ENCODE results near the gene DISC1. TPM values are rescaled to one million over a fixed set of nuclear protein-coding genes. Genes with fewer than 3 reads are reported as not detected.
"Not testable (repeated sequence)": the region's sequence is repeated elsewhere in the genome, so short reads cannot be mapped to it uniquely, and the experiment has no call there.

The DISC1 gene
- total RNA-seq, 2 experiments from 2014 or later, result 4.8 to 5.0 TPM

GRCh38 chr1:231628207-231628876 lies 1.8 kb downstream of the DISC1 start:
- peaks cover 28% of the 10 kb centered on the region for H3K4me1 Mint-ChIP-seq (ENCODE audit: low read depth)
- H3K36me3 Mint-ChIP-seq (ENCODE audit: low read depth), result no peaks in the 10 kb centered on the region
- CTCF ChIA-PET, result interaction anchor here (0.8 kb wide), 1 partner anchor 10 kb away, joined by 4 read pairs; no protein-coding TSS in a partner anchor
- peak overlapping the region; percentile 78 for H3K27ac Mint-ChIP-seq
- peak; percentile 88 for DNase-seq
- intact Hi-C loops (cut with micrococcal nuclease), result loop anchor here (1.0 to 10.0 kb wide), 6 partner anchors 16 to 651 kb away; partner anchors contain the start of genes ARV1, EGLN1, TSNAX and TTC13
- peak overlapping the region; percentile 82 for H3K4me3 Mint-ChIP-seq
- no peaks in the 10 kb centered on the region for H3K27me3 Mint-ChIP-seq (ENCODE audit: low read depth)
- H3K9me3 Mint-ChIP-seq, result no peaks in the 10 kb centered on the region

- DNase-seq, result peak; percentile 61
- Mint-ChIP-seq H3K36me3 (ENCODE audit: low read depth) (no peaks in the 10 kb centered on the region), H3K27me3 (ENCODE audit: low read depth) (no peaks in the 10 kb centered on the region), H3K27ac (no peak overlapping the region), H3K9me3 (no peaks in the 10 kb centered on the region), H3K4me3 (no peak overlapping the region), H3K4me1 (ENCODE audit: low read depth) (peaks cover 28% of the 10 kb centered on the region)
- intact Hi-C loops (cut with micrococcal nuclease), result loop anchor here (2.0 to 10.0 kb wide), 4 partner anchors 16 to 652 kb away; partner anchors contain the start of genes ARV1, TSNAX and TTC13
- CTCF ChIA-PET, result interaction anchor here (0.7 kb wide), 1 partner anchor 43 kb away, joined by 3 read pairs; no protein-coding TSS in a partner anchor
Observed at GRCh38 chr1:231629132-231629531, 2.5 kb downstream of the DISC1 start.

GRCh38 chr1:231630558-231631205 lies 4.1 kb downstream of the DISC1 start:
- H3K27ac Mint-ChIP-seq, result no peak overlapping the region
- no peaks in the 10 kb centered on the region for H3K9me3 Mint-ChIP-seq
- H3K4me3 Mint-ChIP-seq, result no peak overlapping the region
- H3K4me1 Mint-ChIP-seq (ENCODE audit: low read depth), result peaks cover 30% of the 10 kb centered on the region
- intact Hi-C loops (cut with micrococcal nuclease), result no loop called here
- no peaks in the 10 kb centered on the region for H3K27me3 Mint-ChIP-seq (ENCODE audit: low read depth)
- no peak for DNase-seq
- CTCF ChIA-PET, result no interaction called here
- no peaks in the 10 kb centered on the region for H3K36me3 Mint-ChIP-seq (ENCODE audit: low read depth)

- intact Hi-C loops (cut with micrococcal nuclease), result no loop called here
- Mint-ChIP-seq H3K9me3 (no peaks in the 10 kb centered on the region), H3K4me1 (ENCODE audit: low read depth) (peaks cover 23% of the 10 kb centered on the region), H3K27ac (no peak overlapping the region), H3K4me3 (no peak overlapping the region), H3K27me3 (ENCODE audit: low read depth) (no peaks in the 10 kb centered on the region), H3K36me3 (ENCODE audit: low read depth) (no peaks in the 10 kb centered on the region)
- no peak for DNase-seq
- CTCF ChIA-PET, result interaction anchor here (0.7 kb wide), 1 partner anchor 44 kb away, joined by 3 read pairs; no protein-coding TSS in a partner anchor
Observed at GRCh38 chr1:231631717-231632116, 5.1 kb downstream of the DISC1 start.

- CTCF ChIA-PET, result no interaction called here
- H3K27me3 Mint-ChIP-seq (ENCODE audit: low read depth), result no peaks in the 10 kb centered on the region
- no peak overlapping the region for H3K4me3 Mint-ChIP-seq
- H3K27ac Mint-ChIP-seq, result no peak overlapping the region
- H3K4me1 Mint-ChIP-seq (ENCODE audit: low read depth), result peaks cover 23% of the 10 kb centered on the region
- no peaks in the 10 kb centered on the region for H3K36me3 Mint-ChIP-seq (ENCODE audit: low read depth)
- DNase-seq, result no peak
- intact Hi-C loops (cut with micrococcal nuclease), result no loop called here
- no peaks in the 10 kb centered on the region for H3K9me3 Mint-ChIP-seq
Observed at GRCh38 chr1:231632119-231632518, 5.5 kb downstream of the DISC1 start.

- H3K27ac Mint-ChIP-seq, result no peak overlapping the region
- H3K27me3 Mint-ChIP-seq (ENCODE audit: low read depth), result no peaks in the 10 kb centered on the region
- intact Hi-C loops (cut with micrococcal nuclease), result no loop called here
- CTCF ChIA-PET, result no interaction called here
- DNase-seq, result no peak
- H3K4me1 Mint-ChIP-seq (ENCODE audit: low read depth), result peaks cover 17% of the 10 kb centered on the region
- no peak overlapping the region for H3K4me3 Mint-ChIP-seq
- H3K36me3 Mint-ChIP-seq (ENCODE audit: low read depth), result peaks cover 4% of the 10 kb centered on the region
- H3K9me3 Mint-ChIP-seq, result no peaks in the 10 kb centered on the region
Observed at GRCh38 chr1:231634323-231635013, 7.9 kb downstream of the DISC1 start.

GRCh38 chr1:231636157-231636556 lies 9.6 kb downstream of the DISC1 start:
- Mint-ChIP-seq H3K27ac (no peak overlapping the region), H3K4me3 (no peak overlapping the region)

GRCh38 chr1:231636922-231637321 lies 10.3 kb downstream of the DISC1 start:
- intact Hi-C loops (cut with micrococcal nuclease); CTCF ChIA-PET; H3K4me3 Mint-ChIP-seq; H3K9me3 Mint-ChIP-seq; H3K27ac Mint-ChIP-seq; DNase-seq; H3K27me3 Mint-ChIP-seq (ENCODE audit: low read depth); H3K36me3 Mint-ChIP-seq (ENCODE audit: low read depth): not testable (repeated sequence)
- H3K4me1 Mint-ChIP-seq (ENCODE audit: low read depth), result peaks cover 23% of the 10 kb centered on the region

More at GRCh38 chr1:231636157-231636556, 9.6 kb downstream of the DISC1 start:
- no peak for DNase-seq
- CTCF ChIA-PET, result no interaction called here
- intact Hi-C loops (cut with micrococcal nuclease), result no loop called here
- Mint-ChIP-seq H3K4me1 (ENCODE audit: low read depth) (peaks cover 22% of the 10 kb centered on the region), H3K9me3 (no peaks in the 10 kb centered on the region), H3K36me3 (ENCODE audit: low read depth) (peaks cover 4% of the 10 kb centered on the region), H3K27me3 (ENCODE audit: low read depth) (no peaks in the 10 kb centered on the region)

GRCh38 chr1:231638647-231639046 lies 12.1 kb downstream of the DISC1 start:
- no peaks in the 10 kb centered on the region for H3K9me3 Mint-ChIP-seq

GRCh38 chr1:231639819-231640218 lies 13.2 kb downstream of the DISC1 start:
- Mint-ChIP-seq H3K27me3 (ENCODE audit: low read depth) (no peaks in the 10 kb centered on the region), H3K9me3 (no peaks in the 10 kb centered on the region), H3K4me1 (ENCODE audit: low read depth) (peaks cover 29% of the 10 kb centered on the region), H3K36me3 (ENCODE audit: low read depth) (peaks cover 4% of the 10 kb centered on the region), H3K27ac (no peak overlapping the region), H3K4me3 (no peak overlapping the region)
- intact Hi-C loops (cut with micrococcal nuclease), result no loop called here
- no peak for DNase-seq
- CTCF ChIA-PET, result no interaction called here

More at GRCh38 chr1:231638647-231639046, 12.1 kb downstream of the DISC1 start:
- CTCF ChIA-PET, result no interaction called here
- peaks cover 29% of the 10 kb centered on the region for H3K4me1 Mint-ChIP-seq (ENCODE audit: low read depth)
- H3K4me3 Mint-ChIP-seq, result no peak overlapping the region
- intact Hi-C loops (cut with micrococcal nuclease), result no loop called here
- no peak overlapping the region for H3K27ac Mint-ChIP-seq
- DNase-seq, result no peak
- no peaks in the 10 kb centered on the region for H3K27me3 Mint-ChIP-seq (ENCODE audit: low read depth)
- H3K36me3 Mint-ChIP-seq (ENCODE audit: low read depth), result peaks cover 4% of the 10 kb centered on the region

GRCh38 chr1:231641444-231641843 lies 14.9 kb downstream of the DISC1 start:
- H3K36me3 Mint-ChIP-seq (ENCODE audit: low read depth); H3K27me3 Mint-ChIP-seq (ENCODE audit: low read depth); H3K9me3 Mint-ChIP-seq; intact Hi-C loops (cut with micrococcal nuclease); CTCF ChIA-PET; DNase-seq; H3K27ac Mint-ChIP-seq: not testable (repeated sequence)
- peak overlapping the region; percentile 34 for H3K4me3 Mint-ChIP-seq
- H3K4me1 Mint-ChIP-seq (ENCODE audit: low read depth), result peaks cover 27% of the 10 kb centered on the region

- H3K36me3 Mint-ChIP-seq (ENCODE audit: low read depth); H3K4me3 Mint-ChIP-seq; H3K27ac Mint-ChIP-seq; H3K9me3 Mint-ChIP-seq; DNase-seq; intact Hi-C loops (cut with micrococcal nuclease); H3K27me3 Mint-ChIP-seq (ENCODE audit: low read depth): not testable (repeated sequence)
- peaks cover 27% of the 10 kb centered on the region for H3K4me1 Mint-ChIP-seq (ENCODE audit: low read depth)
- CTCF ChIA-PET, result interaction anchor here (1.7 kb wide), 1 partner anchor 115 kb away, joined by 5 read pairs; no protein-coding TSS in a partner anchor
Observed at GRCh38 chr1:231642061-231642460, 15.5 kb downstream of the DISC1 start.
